Heart left ventricle (tissue), 13 donors: ENCODE measurements around the gene PSMD7.

Experiments
- CTCF ChIP-seq, 12 donors: fragments of 200-600 bp; sonication (generic) in 4 of 12; IDR thresholded peaks; one replicate each; pipeline versions ENCODE4 v1.5.0 to v1.8.0; 2018 to 2022; ENCODE audit warnings: antibody characterized with exemption in 12 of 12, mild to moderate bottlenecking in 5 of 12
- POLR2A ChIP-seq, 2 donors: fragments of 450-650 bp; IDR thresholded peaks; one replicate each; pipeline ENCODE4 v1.6.1; 2017; ENCODE audit warnings: antibody characterized with exemption in 2 of 2, mild to moderate bottlenecking in 2 of 2, moderate library complexity in 2 of 2
- donor health status: ischemic (EF 13 %, LVEDD 7.1; RV severe dilation, severe dysfunction).
- donor health status: DM: no; HTN: yes; CAD: no.
- donor health status: DM: no; HTN: no; CAD: no.
- donor health status: ischemic (EF 25% LVEDD 6.9; RV normal size, moderate dysfunction).
- donor health status: ischemic (EF 25% LVEDD 5.7; RV mildly dilated, moderate dysfunction).
- donor health status: ischemic (EF 35%, LVEDD 5.7; RV mildly dilated, moderate dysfunction).
- donor health status: nonischemic (EF 11% LVEDD 7.7; RV severe dilation, severe dysfunction).
- donor health status: DM: yes; HTN: yes; CAD: no.
- donor health status: PGD.
- donor health status: ischemic (EF 29% LVEDD 5.4; RV normal size, mild dysfunction).
- donor health status: nonischemic (EF 23%, LVEDD 6.1; RV moderate dilation, normal function).

GRCh38 chr16:74264811-74265210 is 31.8 kb upstream of the PSMD7 start:
- TF ChIP-seq CTCF (IDR thresholded peaks at IDR 0.05) (no peak), POLR2A (IDR thresholded peaks at IDR 0.05) (no peak)
